ENCODE measurements around the gene CRBN. TPM values are rescaled to one million over a fixed set of nuclear protein-coding genes. Genes with fewer than 3 reads are reported as not detected.

Gene CRBN
- total and polyA plus RNA-seq, 2 of the 13 experiments (the other 11 are each of a cell fraction or from before 2014, with no cell fraction given): 30.8 to 36.1 TPM

DNA sequence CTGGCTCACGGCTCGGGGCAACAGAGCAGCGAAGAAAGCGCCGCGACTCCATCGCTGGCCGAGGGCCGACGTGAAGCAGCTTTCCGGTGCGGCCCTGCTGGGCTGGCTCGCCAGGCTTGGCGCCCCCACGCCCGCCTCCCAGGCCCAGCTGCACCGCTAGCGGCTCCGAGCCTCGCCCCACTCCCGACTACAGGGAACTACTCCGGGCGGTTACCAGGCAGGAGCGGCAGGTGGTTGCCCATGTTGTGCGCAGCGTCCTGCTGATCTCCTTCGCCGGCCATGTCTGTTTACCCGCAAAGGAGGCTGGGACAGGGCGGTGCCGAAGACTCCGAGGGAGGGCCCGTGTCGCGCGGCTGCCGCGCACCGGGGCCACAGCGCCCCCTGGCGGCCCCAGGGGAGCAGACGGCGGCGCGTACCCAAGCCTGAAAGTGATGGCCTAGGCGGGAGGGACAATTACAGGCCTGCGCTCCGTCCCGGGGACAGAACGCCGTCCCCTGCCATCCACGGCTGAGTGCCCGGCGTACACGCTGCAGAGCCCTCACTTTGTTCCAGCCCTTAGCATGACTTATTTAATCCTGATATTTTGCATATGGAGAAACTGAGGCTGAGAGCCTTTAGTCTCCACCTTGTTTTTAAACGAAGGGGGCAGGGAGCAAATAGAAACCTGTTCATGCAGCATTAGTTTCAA, at the start of gene CRBN (continued):
- TF ChIP-seq, protein P1, sequence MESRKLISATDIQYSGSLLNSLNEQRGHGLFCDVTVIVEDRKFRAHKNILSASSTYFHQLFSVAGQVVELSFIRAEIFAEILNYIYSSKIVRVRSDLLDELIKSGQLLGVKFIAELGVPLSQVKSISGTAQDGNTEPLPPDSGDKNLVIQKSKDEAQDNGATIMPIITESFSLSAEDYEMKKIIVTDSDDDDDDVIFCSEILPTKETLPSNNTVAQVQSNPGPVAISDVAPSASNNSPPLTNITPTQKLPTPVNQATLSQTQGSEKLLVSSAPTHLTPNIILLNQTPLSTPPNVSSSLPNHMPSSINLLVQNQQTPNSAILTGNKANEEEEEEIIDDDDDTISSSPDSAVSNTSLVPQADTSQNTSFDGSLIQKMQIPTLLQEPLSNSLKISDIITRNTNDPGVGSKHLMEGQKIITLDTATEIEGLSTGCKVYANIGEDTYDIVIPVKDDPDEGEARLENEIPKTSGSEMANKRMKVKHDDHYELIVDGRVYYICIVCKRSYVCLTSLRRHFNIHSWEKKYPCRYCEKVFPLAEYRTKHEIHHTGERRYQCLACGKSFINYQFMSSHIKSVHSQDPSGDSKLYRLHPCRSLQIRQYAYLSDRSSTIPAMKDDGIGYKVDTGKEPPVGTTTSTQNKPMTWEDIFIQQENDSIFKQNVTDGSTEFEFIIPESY (CRISPR knock-in tag; IDR thresholded peaks at IDR 0.05): peak; percentile 35; the same call in 1 of the 2 replicates
- TF ChIP-seq HIVEP1 (CRISPR knock-in tag; IDR thresholded peaks at IDR 0.05) (peak; percentile 68), ZNF709 (CRISPR knock-in tag; IDR thresholded peaks at IDR 0.05) (peak; percentile 60; the same call in 1 of the 2 replicates), ZNF713 (CRISPR knock-in tag; IDR thresholded peaks at IDR 0.05) (peak; percentile 63; the same call in 1 of the 2 replicates), MED13 (CRISPR knock-in tag; IDR thresholded peaks at IDR 0.05) (no peak), ESRRA (CRISPR knock-in tag; IDR thresholded peaks at IDR 0.05; ENCODE audit: low read depth) (0 out of 2 replicates have a peak, but pooled peaks have one; percentile 46), IKZF4 (CRISPR knock-in tag; IDR thresholded peaks at IDR 0.05; ENCODE audit: borderline replicate concordance, low read depth, not compliant biosample characterization) (peak; percentile 72), SMAD3 (CRISPR knock-in tag; IDR thresholded peaks at IDR 0.05) (peak; percentile 74; the same call in 1 of the 2 replicates), HCFC1 (IDR thresholded peaks at IDR 0.05; ENCODE audit: low read depth, low read length) (peak; percentile 42; the same call in 1 of the 2 replicates), JDP2 (CRISPR knock-in tag; IDR thresholded peaks at IDR 0.05; ENCODE audit: borderline replicate concordance) (no peak), ZNF678 (CRISPR knock-in tag; IDR thresholded peaks at IDR 0.05) (no peak), ZNF879 (CRISPR knock-in tag; IDR thresholded peaks at IDR 0.05) (no peak), RFX1 (IDR thresholded peaks at IDR 0.05) (no peak)
- TF ChIP-seq, protein P2, sequence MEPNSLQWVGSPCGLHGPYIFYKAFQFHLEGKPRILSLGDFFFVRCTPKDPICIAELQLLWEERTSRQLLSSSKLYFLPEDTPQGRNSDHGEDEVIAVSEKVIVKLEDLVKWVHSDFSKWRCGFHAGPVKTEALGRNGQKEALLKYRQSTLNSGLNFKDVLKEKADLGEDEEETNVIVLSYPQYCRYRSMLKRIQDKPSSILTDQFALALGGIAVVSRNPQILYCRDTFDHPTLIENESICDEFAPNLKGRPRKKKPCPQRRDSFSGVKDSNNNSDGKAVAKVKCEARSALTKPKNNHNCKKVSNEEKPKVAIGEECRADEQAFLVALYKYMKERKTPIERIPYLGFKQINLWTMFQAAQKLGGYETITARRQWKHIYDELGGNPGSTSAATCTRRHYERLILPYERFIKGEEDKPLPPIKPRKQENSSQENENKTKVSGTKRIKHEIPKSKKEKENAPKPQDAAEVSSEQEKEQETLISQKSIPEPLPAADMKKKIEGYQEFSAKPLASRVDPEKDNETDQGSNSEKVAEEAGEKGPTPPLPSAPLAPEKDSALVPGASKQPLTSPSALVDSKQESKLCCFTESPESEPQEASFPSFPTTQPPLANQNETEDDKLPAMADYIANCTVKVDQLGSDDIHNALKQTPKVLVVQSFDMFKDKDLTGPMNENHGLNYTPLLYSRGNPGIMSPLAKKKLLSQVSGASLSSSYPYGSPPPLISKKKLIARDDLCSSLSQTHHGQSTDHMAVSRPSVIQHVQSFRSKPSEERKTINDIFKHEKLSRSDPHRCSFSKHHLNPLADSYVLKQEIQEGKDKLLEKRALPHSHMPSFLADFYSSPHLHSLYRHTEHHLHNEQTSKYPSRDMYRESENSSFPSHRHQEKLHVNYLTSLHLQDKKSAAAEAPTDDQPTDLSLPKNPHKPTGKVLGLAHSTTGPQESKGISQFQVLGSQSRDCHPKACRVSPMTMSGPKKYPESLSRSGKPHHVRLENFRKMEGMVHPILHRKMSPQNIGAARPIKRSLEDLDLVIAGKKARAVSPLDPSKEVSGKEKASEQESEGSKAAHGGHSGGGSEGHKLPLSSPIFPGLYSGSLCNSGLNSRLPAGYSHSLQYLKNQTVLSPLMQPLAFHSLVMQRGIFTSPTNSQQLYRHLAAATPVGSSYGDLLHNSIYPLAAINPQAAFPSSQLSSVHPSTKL (CRISPR knock-in tag; IDR thresholded peaks at IDR 0.05): peak; percentile 79
- TF ChIP-seq, protein P3, sequence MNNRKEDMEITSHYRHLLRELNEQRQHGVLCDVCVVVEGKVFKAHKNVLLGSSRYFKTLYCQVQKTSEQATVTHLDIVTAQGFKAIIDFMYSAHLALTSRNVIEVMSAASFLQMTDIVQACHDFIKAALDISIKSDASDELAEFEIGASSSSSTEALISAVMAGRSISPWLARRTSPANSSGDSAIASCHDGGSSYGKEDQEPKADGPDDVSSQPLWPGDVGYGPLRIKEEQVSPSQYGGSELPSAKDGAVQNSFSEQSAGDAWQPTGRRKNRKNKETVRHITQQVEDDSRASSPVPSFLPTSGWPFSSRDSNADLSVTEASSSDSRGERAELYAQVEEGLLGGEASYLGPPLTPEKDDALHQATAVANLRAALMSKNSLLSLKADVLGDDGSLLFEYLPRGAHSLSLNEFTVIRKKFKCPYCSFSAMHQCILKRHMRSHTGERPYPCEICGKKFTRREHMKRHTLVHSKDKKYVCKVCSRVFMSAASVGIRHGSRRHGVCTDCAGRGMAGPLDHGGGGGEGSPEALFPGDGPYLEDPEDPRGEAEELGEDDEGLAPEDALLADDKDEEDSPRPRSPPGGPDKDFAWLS (CRISPR knock-in tag; IDR thresholded peaks at IDR 0.05; ENCODE audit: borderline replicate concordance): no peak
- TF ChIP-seq, protein P4, sequence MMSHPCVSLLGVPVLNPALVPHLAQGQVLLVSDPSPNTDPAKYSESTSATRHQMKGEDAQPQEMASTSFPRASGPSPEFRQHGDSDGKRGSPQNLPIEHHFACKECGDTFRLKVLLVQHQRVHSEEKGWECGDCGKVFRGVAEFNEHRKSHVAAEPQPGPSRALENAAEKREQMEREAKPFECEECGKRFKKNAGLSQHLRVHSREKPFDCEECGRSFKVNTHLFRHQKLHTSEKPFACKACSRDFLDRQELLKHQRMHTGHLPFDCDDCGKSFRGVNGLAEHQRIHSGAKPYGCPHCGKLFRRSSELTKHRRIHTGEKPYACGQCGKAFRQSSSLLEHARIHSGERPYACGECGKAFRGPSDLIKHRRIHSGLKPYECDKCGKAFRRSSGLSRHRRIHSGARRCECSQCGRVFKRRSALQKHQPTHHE (CRISPR knock-in tag; IDR thresholded peaks at IDR 0.05; ENCODE audit: borderline replicate concordance): peak; percentile 85
- TF ChIP-seq, protein P5, sequence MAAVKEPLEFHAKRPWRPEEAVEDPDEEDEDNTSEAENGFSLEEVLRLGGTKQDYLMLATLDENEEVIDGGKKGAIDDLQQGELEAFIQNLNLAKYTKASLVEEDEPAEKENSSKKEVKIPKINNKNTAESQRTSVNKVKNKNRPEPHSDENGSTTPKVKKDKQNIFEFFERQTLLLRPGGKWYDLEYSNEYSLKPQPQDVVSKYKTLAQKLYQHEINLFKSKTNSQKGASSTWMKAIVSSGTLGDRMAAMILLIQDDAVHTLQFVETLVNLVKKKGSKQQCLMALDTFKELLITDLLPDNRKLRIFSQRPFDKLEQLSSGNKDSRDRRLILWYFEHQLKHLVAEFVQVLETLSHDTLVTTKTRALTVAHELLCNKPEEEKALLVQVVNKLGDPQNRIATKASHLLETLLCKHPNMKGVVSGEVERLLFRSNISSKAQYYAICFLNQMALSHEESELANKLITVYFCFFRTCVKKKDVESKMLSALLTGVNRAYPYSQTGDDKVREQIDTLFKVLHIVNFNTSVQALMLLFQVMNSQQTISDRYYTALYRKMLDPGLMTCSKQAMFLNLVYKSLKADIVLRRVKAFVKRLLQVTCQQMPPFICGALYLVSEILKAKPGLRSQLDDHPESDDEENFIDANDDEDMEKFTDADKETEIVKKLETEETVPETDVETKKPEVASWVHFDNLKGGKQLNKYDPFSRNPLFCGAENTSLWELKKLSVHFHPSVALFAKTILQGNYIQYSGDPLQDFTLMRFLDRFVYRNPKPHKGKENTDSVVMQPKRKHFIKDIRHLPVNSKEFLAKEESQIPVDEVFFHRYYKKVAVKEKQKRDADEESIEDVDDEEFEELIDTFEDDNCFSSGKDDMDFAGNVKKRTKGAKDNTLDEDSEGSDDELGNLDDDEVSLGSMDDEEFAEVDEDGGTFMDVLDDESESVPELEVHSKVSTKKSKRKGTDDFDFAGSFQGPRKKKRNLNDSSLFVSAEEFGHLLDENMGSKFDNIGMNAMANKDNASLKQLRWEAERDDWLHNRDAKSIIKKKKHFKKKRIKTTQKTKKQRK (IDR thresholded peaks at IDR 0.05; ENCODE audit: low read length): no peak

All from HepG2 (cell line).